IMR-90 (cell line): Measurements from ENCODE around the gene APMAP. TPM values are rescaled to one million over a fixed set of nuclear protein-coding genes. Genes with fewer than 3 reads are reported as not detected.

Experiments used
- ATAC-seq: fragments of 200-7000 bp; cut with Tn5 transposase; 2 replicates; pipeline ENCODE4 v1.9.1; 2020; ENCODE audit warnings: low read depth, mild to moderate bottlenecking, moderate library complexity
- BruUV-seq: library from RNA; stranded (reverse); fragments of 400-500 nt; replicated peaks from 2 replicates; lab custom pipeline; 2021; lab: Mats Ljungman, UMichigan
- CTCF ChIA-PET: fragments of 300-600 bp; formaldehyde crosslinking; extraction: SDS; loops from one replicate; lab custom pipeline; 2021; ENCODE audit warnings: antibody characterized with exemption; lab: Yijun Ruan, JAX
- POLR2A ChIA-PET: fragments of 300-600 bp; sonication (Branson Sonifier 250); formaldehyde crosslinking; loops from one replicate; lab custom pipeline; 2022; ENCODE audit warnings: antibody characterized with exemption; ENCODE audit not compliant: unreplicated experiment; lab: Charles Lee
- DNase-seq: peaks from one replicate; pipeline ENCODE4 v3.0.0; 2013
- H2AFZ ChIP-seq: replicated peaks from 2 replicates; pipeline ENCODE3; 2013; ENCODE audit warnings: low read length, mild to moderate bottlenecking; ENCODE audit not compliant: poor library complexity
- H2AK5ac ChIP-seq: 2 replicates; pipeline ENCODE4 v1.6.1; 2013; ENCODE audit warnings: low read depth, low read length, inconsistent platforms
- H2AK9ac ChIP-seq: replicated peaks from 2 replicates; pipeline ENCODE3; 2013; ENCODE audit warnings: mild to moderate bottlenecking, low read depth, low read length, moderate library complexity; ENCODE audit not compliant: poor library complexity
- H2BK120ac ChIP-seq: 2 replicates; pipeline ENCODE4 v1.6.1; 2013; ENCODE audit warnings: low read depth, low read length, inconsistent platforms
- H2BK15ac ChIP-seq: 3 replicates; pipeline ENCODE4 v1.6.1; 2013; ENCODE audit warnings: low read depth, low read length, inconsistent platforms
- H2BK20ac ChIP-seq: 2 replicates; pipeline ENCODE4 v1.6.1; 2013; ENCODE audit warnings: low read depth, mild to moderate bottlenecking, inconsistent platforms, low read length, moderate library complexity
- H2BK5ac ChIP-seq: 2 replicates; pipeline ENCODE4 v1.6.1; 2013; ENCODE audit warnings: mild to moderate bottlenecking, low read depth, low read length, inconsistent platforms; ENCODE audit not compliant: poor library complexity, severe bottlenecking
- H3K14ac ChIP-seq: replicated peaks from 2 replicates; pipeline ENCODE4 v1.6.1; 2013; ENCODE audit warnings: low read depth, low read length, inconsistent platforms
- H3K18ac ChIP-seq: 2 replicates; pipeline ENCODE4 v1.6.1; 2013; ENCODE audit warnings: low read depth, low read length, control low read depth
- H3K23ac ChIP-seq: 2 replicates; pipeline ENCODE4 v1.6.1; 2013; ENCODE audit warnings: low read depth, low read length, inconsistent platforms
- H3K27ac ChIP-seq: 2 replicates; pipeline ENCODE4 v1.5.1; 2013; ENCODE audit warnings: mild to moderate bottlenecking, control low read depth, low read length; ENCODE audit not compliant: insufficient read depth
- H3K27me3 ChIP-seq: 2 replicates; pipeline ENCODE4 v1.6.1; 2013; ENCODE audit warnings: low read length; ENCODE audit not compliant: control insufficient read depth, insufficient read depth
- H3K36me3 ChIP-seq: 2 replicates; pipeline ENCODE4 v1.6.1; 2013; ENCODE audit warnings: low read length, mixed read lengths; ENCODE audit not compliant: control insufficient read depth, insufficient read depth
- H3K4ac ChIP-seq: 2 replicates; pipeline ENCODE4 v1.6.1; 2013; ENCODE audit warnings: low read depth, low read length, inconsistent platforms
- H3K4me1 ChIP-seq: 2 replicates; pipeline ENCODE4 v1.6.1; 2013; ENCODE audit warnings: low read length, mixed read lengths; ENCODE audit not compliant: control insufficient read depth, insufficient read depth
- H3K4me2 ChIP-seq: 2 replicates; pipeline ENCODE4 v1.6.1; 2013; ENCODE audit warnings: low read depth, mild to moderate bottlenecking, control low read depth, low read length, moderate library complexity
- H3K4me3 ChIP-seq: 2 replicates; pipeline ENCODE4 v1.5.1; 2013; ENCODE audit warnings: low read depth, mild to moderate bottlenecking, control low read depth, low read length, moderate library complexity; ENCODE audit not compliant: insufficient read depth
- H3K56ac ChIP-seq: 2 replicates; pipeline ENCODE4 v1.6.1; 2013; ENCODE audit warnings: low read length, inconsistent platforms; ENCODE audit not compliant: insufficient read depth; ENCODE audit errors: extremely low read depth
- H3K79me1 ChIP-seq, 2 experiments: 2 replicates each; pipeline ENCODE4 v1.6.1; 2013; ENCODE audit warnings: low read length in 2 of 2, inconsistent platforms in 1 of 2, low read depth in 1 of 2
- H3K9ac ChIP-seq: 2 replicates; pipeline ENCODE4 v1.6.1; 2013; ENCODE audit warnings: low read depth, low read length, control low read depth
- H3K9me1 ChIP-seq: 2 replicates; pipeline ENCODE4 v1.6.1; 2013; ENCODE audit warnings: low read length, inconsistent platforms; ENCODE audit not compliant: insufficient read depth
- H3K9me3 ChIP-seq: 2 replicates; pipeline ENCODE4 v1.6.1; 2013; ENCODE audit warnings: low read length; ENCODE audit not compliant: control insufficient read depth, insufficient read depth
- H4K20me1 ChIP-seq: 2 replicates; pipeline ENCODE4 v1.6.1; 2013; ENCODE audit warnings: low read length, inconsistent platforms; ENCODE audit not compliant: insufficient read depth
- H4K5ac ChIP-seq: 2 replicates; pipeline ENCODE4 v1.6.1; 2013; ENCODE audit warnings: mild to moderate bottlenecking, low read depth, low read length, control low read depth
- H4K8ac ChIP-seq, 2 experiments: 2 replicates each; pipeline ENCODE4 v1.6.1; 2013; ENCODE audit warnings: low read depth in 2 of 2, low read length in 2 of 2, control low read depth in 1 of 2, inconsistent platforms in 1 of 2
- H4K91ac ChIP-seq: 2 replicates; pipeline ENCODE4 v1.6.1; 2013; ENCODE audit warnings: low read depth, low read length, inconsistent platforms; ENCODE audit not compliant: insufficient read depth
- CHD1 ChIP-seq: IDR thresholded peaks from 2 replicates; pipeline ENCODE4 v1.6.1; 2012; ENCODE audit warnings: low read depth, low read length, improper control_type of control experiment
- FOS ChIP-seq: fragments of 150-350 bp; IDR thresholded peaks from 2 replicates; pipeline ENCODE4 v1.6.1; 2016; ENCODE audit warnings: low read depth, low read length
- WGBS, 2 experiments: methylation state at CpG; one replicate each; pipeline versions ENCODE4 v1.1.5 to v1.1.7; 2013; ENCODE audit warnings: missing lambda C conversion rate in 2 of 2; ENCODE audit not compliant: insufficient read length in 1 of 2; ENCODE audit errors: extremely low coverage in 2 of 2; 5-methylcytosine and 5-hydroxymethylcytosine counted together
- dilution Hi-C: fragments of 300-500 bp; cut with HindIII; formaldehyde crosslinking; loops from one replicate; pipeline ENCODE4 v1.14.3; 2018; ENCODE audit warnings: low sequenced_read_pairs; ENCODE audit not compliant: unreplicated experiment
- in situ Hi-C: fragments of 300-500 bp; cut with MboI; formaldehyde crosslinking; loops from 3 replicates; pipeline ENCODE4 v1.14.3; 2019; ENCODE audit warnings: low sequenced_read_pairs, inconsistent platforms, mixed read lengths
- intact Hi-C: fragments of 100-400 bp; cut with micrococcal nuclease; formaldehyde crosslinking; loops from 2 replicates; pipeline ENCODE4 v1.10.0; 2022
- polyA plus RNA-seq, 3 experiments: library from polyadenylated mRNA; depleted of rRNA; stranded (reverse); fragments of >200 nt; gene quantifications; 2 replicates each; pipeline ENCODE4 v1.2.3, GENCODE V29; 2012; ENCODE audit warnings: low replicate concordance in 1 of 3
- total RNA-seq: library from RNA; depleted of rRNA; stranded (reverse); fragments of >200 nt; gene quantifications from 2 replicates; pipeline ENCODE4 v1.2.3, GENCODE V29; 2012

The APMAP gene
- total and polyA plus RNA-seq, 2 of the 4 experiments (the other 2 are of a cell fraction) = 67.2 to 88.8 TPM

GRCh38 chr20:24935140-24935539, 57.4 kb downstream of the APMAP start:
- Histone ChIP-seq H4K20me1 (no peaks in the 10 kb centered on the region), H3K9me1 (no peaks in the 10 kb centered on the region; the same call in 1 of the 2 replicates), H3K14ac (no peak overlapping the region), H3K56ac (no peak overlapping the region), H2BK120ac (no peak overlapping the region), H4K5ac (no peak overlapping the region), H2BK15ac (no peak overlapping the region), H4K91ac (no peak overlapping the region), H3K4me2 (no peak overlapping the region), H3K23ac (no peak overlapping the region), H3K36me3 (no peaks in the 10 kb centered on the region), H3K27ac (no peak overlapping the region), H3K9me3 (no peaks in the 10 kb centered on the region), H3K4ac (no peak overlapping the region), H2AK9ac (no peak overlapping the region), H3K9ac (no peak overlapping the region), H3K4me3 (no peak overlapping the region), H2BK20ac (no peak overlapping the region), H3K27me3 (no peaks in the 10 kb centered on the region), H2BK5ac (no peak overlapping the region), H2AFZ (no peak overlapping the region), H4K8ac (no peak overlapping the region), H3K4me1 (no peaks in the 10 kb centered on the region), H2AK5ac (no peak overlapping the region), H3K79me1 (no peaks in the 10 kb centered on the region), H3K18ac (no peak overlapping the region)
- TF ChIP-seq FOS (no peak), CHD1 (no peak)
- BruUV-seq = no TSS peak
- DNase-seq = no peak
- in situ Hi-C loops = no loop called here
- intact Hi-C loops = no loop called here
- ChIA-PET POLR2A (no interaction called here), CTCF (no interaction called here)
- no peak for ATAC-seq
- WGBS, 2 experiments = no CpG with 5 or more reads among the region's 3 CpGs
- dilution Hi-C loops = no loop called here
